Gastrocnemius medialis (tissue), 4 donors: ENCODE data around the gene MISP3. TPM values are rescaled to one million over a fixed set of nuclear protein-coding genes. Genes with fewer than 3 reads are reported as not detected.

Source experiments
- ATAC-seq, 2 donors: fragments of 150-250 bp; one replicate each; pipeline ENCODE4 v1.9.1; 2016
- DNase-seq, 2 donors: peaks; one replicate each; pipeline ENCODE4 v3.0.0-alpha.2; 2019
- H3K27ac ChIP-seq, 4 donors: fragments of 200-600 bp; sonication (generic); 1 replicate in 1 of 4; 2 replicates in 3 of 4; pipeline ENCODE4 v1.5.1; 2016 to 2018; ENCODE audit warnings: mild to moderate bottlenecking in 2 of 4, moderate library complexity in 1 of 4
- H3K27me3 ChIP-seq, 3 donors: fragments of 200-600 bp; sonication (generic) in 2 of 3; 1 replicate in 1 of 3; 2 replicates in 2 of 3; pipeline versions ENCODE4 v1.5.1 to v1.6.0; 2016 to 2019; ENCODE audit warnings: mild to moderate bottlenecking in 1 of 3, moderate library complexity in 1 of 3
- H3K36me3 ChIP-seq, 2 donors: fragments of 200-600 bp; sonication (generic) in 1 of 2; one replicate each; pipeline ENCODE4 v1.5.1; 2017 to 2018
- H3K4me1 ChIP-seq, 2 donors: fragments of 200-600 bp; sonication (generic) in 1 of 2; one replicate each; pipeline ENCODE4 v1.5.1; 2016 to 2017; ENCODE audit warnings: mild to moderate bottlenecking in 2 of 2
- H3K4me3 ChIP-seq, 4 donors: fragments of 200-600 bp; sonication (generic) in 3 of 4; 1 replicate in 1 of 4; 2 replicates in 3 of 4; pipeline ENCODE4 v1.5.1; 2016 to 2019; ENCODE audit warnings: mild to moderate bottlenecking in 2 of 4
- H3K9me3 ChIP-seq, 3 donors: fragments of 200-600 bp; sonication (generic) in 2 of 3; 1 replicate in 1 of 3; 2 replicates in 2 of 3; pipeline ENCODE4 v1.5.1; 2016 to 2019
- POLR2A ChIP-seq, 2 donors: fragments of 450-650 bp; IDR thresholded peaks; one replicate each; pipeline ENCODE4 v1.6.1; 2017; ENCODE audit warnings: antibody characterized with exemption in 2 of 2, mild to moderate bottlenecking in 2 of 2, moderate library complexity in 2 of 2
- in situ Hi-C, 4 donors: fragments of 200-750 bp; cut with MboI; loops; one replicate each; pipeline versions ENCODE4 v1.15.0 to v1.8.0; 2017; ENCODE audit warnings: low sequenced_read_pairs in 4 of 4
- intact Hi-C: fragments of 100-400 bp; cut with DNase I; formaldehyde crosslinking; loops from one replicate; pipeline ENCODE4 v1.15.1; 2023; ENCODE audit warnings: low total_unique reads
- total RNA-seq, 4 donors: library from RNA; depleted of rRNA; stranded (reverse); fragments of >200 nt; gene quantifications; one replicate each; pipeline versions ENCODE4 v1.1.0 to v1.2.3, GENCODE V29; 2016
- TF ChIP-seq, protein P1 (sequence below), 5 experiments: fragments of 450-650 bp in 3 of 5; fragments of 200-600 bp in 2 of 5; sonication (generic) in 2 of 5; IDR thresholded peaks in 4 of 5; conservative IDR thresholded peaks in 1 of 5; 1 replicate in 4 of 5; 2 replicates in 1 of 5; pipeline ENCODE4 v1.5.1; 2016 to 2019; ENCODE audit warnings: antibody characterized with exemption in 5 of 5, mild to moderate bottlenecking in 3 of 5, moderate library complexity in 3 of 5

The MISP3 gene
- total RNA-seq, 4 donors from 2014 or later: 1.8 to 8.0 (median 5.7) TPM

DNA sequence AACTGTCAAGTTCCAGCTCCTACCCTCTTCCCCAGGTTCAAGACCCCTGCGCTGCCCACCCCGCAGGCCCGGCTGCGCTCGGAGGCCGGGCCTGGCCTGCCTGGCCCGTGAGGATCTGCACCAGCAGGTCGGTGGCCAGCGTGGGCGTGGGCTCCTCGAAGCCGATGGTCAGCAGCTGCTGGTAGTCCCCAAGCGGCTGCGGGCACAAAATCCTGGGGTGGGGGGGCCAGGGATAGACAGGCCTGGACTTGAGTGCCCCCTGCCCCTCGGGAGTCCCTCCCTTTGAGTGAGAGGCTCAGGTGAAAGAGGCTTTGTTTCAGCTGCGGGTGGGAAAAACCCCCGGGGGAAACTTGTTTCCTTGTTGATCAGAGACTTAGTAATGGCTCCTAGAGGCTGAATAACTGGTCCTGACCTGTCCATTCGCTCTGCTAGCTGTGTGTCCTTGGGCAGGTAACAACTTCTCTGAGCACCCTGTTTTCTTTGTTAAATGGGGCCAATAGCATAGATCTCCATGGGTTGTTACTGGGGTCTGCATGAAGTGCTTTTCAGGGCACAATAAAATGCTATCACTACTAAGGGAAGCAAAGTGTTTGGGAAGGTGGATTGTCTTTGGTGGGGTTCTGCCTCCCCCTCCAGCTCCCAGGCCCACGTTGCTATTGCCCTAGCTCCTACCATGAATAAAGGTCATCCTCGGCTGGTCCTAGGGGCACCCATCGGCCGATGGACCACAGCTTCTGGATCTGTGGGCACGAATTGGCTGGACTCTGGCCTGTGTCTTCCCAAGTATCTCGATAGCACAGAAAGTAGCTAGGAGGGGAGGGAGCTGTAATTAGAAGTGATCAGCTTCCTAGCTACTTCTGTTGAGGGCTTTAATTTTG, 9.4 kb downstream of the MISP3 start:
- TF ChIP-seq, protein P1, sequence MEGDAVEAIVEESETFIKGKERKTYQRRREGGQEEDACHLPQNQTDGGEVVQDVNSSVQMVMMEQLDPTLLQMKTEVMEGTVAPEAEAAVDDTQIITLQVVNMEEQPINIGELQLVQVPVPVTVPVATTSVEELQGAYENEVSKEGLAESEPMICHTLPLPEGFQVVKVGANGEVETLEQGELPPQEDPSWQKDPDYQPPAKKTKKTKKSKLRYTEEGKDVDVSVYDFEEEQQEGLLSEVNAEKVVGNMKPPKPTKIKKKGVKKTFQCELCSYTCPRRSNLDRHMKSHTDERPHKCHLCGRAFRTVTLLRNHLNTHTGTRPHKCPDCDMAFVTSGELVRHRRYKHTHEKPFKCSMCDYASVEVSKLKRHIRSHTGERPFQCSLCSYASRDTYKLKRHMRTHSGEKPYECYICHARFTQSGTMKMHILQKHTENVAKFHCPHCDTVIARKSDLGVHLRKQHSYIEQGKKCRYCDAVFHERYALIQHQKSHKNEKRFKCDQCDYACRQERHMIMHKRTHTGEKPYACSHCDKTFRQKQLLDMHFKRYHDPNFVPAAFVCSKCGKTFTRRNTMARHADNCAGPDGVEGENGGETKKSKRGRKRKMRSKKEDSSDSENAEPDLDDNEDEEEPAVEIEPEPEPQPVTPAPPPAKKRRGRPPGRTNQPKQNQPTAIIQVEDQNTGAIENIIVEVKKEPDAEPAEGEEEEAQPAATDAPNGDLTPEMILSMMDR (IDR thresholded peaks at IDR 0.05 in 4 of 5, conservative IDR thresholded peaks at IDR 0.05 in 1 of 5): no peak
- no peak for TF ChIP-seq POLR2A (IDR thresholded peaks at IDR 0.05)
- no peaks in the 10 kb centered on the region for H3K36me3 ChIP-seq
- intact Hi-C loops (loop anchor here (2.0 kb wide), 1 partner anchor 55 kb away; the partner anchor contains the start of gene ASF1B), in situ Hi-C loops (loop anchor here in 2 of 4 donors (5.0 to 10.0 kb wide), 2 partner anchors 35 to 297 kb away; partner anchors contain the start of gene PRKACA (in 1 of the 2))
- peak overlapping the region; percentile 62 to 97 (median 93) for H3K4me3 ChIP-seq
- ATAC-seq (peak in 1 of 2 donors; percentile 32), DNase-seq (no peak)
- H3K9me3 ChIP-seq: no peaks in the 10 kb centered on the region
- no peaks in the 10 kb centered on the region for H3K27me3 ChIP-seq
- peak overlapping the region; percentile 80 to 98 (median 94) for H3K27ac ChIP-seq
- peaks cover 17 to 18% of the 10 kb centered on the region in 2 donors for H3K4me1 ChIP-seq

DNA sequence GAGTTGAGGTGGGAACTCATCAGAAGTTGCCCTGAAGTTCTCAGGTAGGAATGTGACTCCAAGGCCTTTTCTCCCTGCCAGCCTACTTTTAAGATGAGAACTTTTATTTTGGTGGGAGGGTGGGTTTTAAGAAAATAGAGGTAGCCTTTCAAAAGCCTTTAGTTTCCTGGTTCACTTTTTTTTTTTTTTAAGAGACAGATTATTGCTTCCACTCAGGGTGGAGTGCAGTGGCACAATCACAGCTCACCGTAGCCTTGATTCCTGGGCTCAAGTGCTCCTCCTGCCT, 10.0 kb downstream of the MISP3 start:
- Histone ChIP-seq H3K27me3 (no peaks in the 10 kb centered on the region), H3K4me3 (peak overlapping the region in 3 of 4 donors; percentile 93 to 97 (median 93)), H3K4me1 (peaks cover 17 to 18% of the 10 kb centered on the region in 2 donors), H3K27ac (peak overlapping the region in 3 of 4 donors; percentile 91 to 98 (median 97)), H3K36me3 (peaks cover 0 to under 1% of the 10 kb centered on the region in 2 donors), H3K9me3 (no peaks in the 10 kb centered on the region)
- TF ChIP-seq, protein P1 (IDR thresholded peaks at IDR 0.05 in 4 of 5, conservative IDR thresholded peaks at IDR 0.05 in 1 of 5): no peak
- no peak for TF ChIP-seq POLR2A (IDR thresholded peaks at IDR 0.05)
- ATAC-seq (no peak), DNase-seq (no peak)
- intact Hi-C loops: no loop called here
- in situ Hi-C loops: loop anchor here in 2 of 4 donors (5.0 to 10.0 kb wide), 2 partner anchors 35 to 298 kb away; partner anchors contain the start of gene PRKACA (in 1 of the 2)

DNA sequence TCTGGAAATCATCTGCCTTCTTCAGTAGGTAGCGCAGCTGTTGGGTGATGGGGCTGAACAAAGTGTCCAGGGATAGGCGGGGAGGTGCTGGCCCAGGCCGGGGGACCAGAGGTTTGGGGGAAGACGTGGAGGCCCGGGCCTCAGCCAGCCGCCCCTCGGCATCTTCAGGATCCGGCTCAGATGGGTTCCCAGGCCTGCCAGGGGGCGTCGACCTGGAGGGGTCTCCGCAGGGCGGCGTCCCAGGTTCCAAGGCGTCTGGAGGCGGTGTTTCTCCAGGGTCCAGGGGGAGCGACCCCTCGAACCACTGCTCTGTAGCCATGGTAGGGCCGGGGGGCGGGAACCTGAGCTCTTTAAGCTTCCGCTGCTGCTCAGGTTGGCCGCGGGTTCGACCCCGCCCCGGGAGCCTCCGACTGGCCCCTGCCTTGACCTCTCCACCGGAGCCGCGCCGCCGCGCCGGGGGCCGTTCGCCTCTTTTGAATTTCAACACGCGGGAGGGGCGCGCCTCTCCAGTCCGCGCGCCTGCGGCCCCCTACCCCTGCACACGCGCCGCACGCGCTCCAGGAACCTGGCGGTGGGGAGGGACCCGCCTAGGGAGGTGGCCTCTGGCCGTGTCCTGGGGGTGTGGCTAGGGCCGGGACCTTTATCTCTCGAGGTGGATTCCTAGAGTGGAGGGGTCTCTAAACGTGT, 12.9 kb downstream of the MISP3 start, which contains the start of gene C19orf67:
Gene C19orf67 (minus strand): TSS at position 475 of the 687 bp plus-strand sequence. CDS start 156 bp downstream, at position 319.
- ATAC-seq: no peak
- H3K27ac ChIP-seq: no peak within 1 kb of the TSS
- H3K36me3 ChIP-seq: peaks cover 0 to 13% of the 10 kb centered on the region in 2 donors
- no peak for DNase-seq
- H3K4me3 ChIP-seq: no peak within 1 kb of the TSS
- H3K9me3 ChIP-seq: no peaks in the 10 kb centered on the region
- H3K4me1 ChIP-seq: peaks cover 14 to 17% of the 10 kb centered on the region in 2 donors
- TF ChIP-seq POLR2A (IDR thresholded peaks at IDR 0.05): no peak
- TF ChIP-seq, protein P1 (IDR thresholded peaks at IDR 0.05 in 4 of 5, conservative IDR thresholded peaks at IDR 0.05 in 1 of 5): no peak
- H3K27me3 ChIP-seq: no peaks in the 10 kb centered on the region
- intact Hi-C loops: no loop called here
- in situ Hi-C loops: loop anchor here in 1 of 4 donors (10.0 kb wide), 1 partner anchor 301 kb away; no protein-coding TSS in a partner anchor

DNA sequence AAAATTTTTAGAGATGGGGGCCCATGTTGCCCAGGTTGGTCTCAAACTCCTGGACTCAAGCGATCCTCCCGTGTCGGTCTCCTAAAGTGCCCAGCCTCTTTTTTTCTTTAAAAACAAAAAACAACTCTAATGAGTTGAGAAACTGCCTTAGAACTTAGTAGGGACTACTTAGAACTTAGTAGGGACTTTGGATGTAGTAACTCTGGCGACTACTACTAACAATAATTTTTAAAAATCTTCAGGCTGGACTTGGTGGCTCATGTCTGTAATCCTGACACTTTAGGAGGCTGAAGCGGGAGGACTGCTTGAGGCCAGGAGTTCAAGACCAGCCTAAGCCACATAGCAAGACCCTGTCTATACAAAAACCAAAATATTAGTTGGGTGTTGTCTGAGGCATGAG, 13.5 kb downstream of the MISP3 start:
- ATAC-seq (no peak), DNase-seq (no peak)
- in situ Hi-C loops (loop anchor here in 1 of 4 donors (10.0 kb wide), 1 partner anchor 301 kb away; no protein-coding TSS in a partner anchor), intact Hi-C loops (no loop called here)
- TF ChIP-seq, protein P1 (IDR thresholded peaks at IDR 0.05 in 4 of 5, conservative IDR thresholded peaks at IDR 0.05 in 1 of 5): no peak
- TF ChIP-seq POLR2A (IDR thresholded peaks at IDR 0.05): no peak
- no peaks in the 10 kb centered on the region for H3K9me3 ChIP-seq
- no peak overlapping the region for H3K27ac ChIP-seq
- peaks cover 12 to 14% of the 10 kb centered on the region in 2 donors for H3K4me1 ChIP-seq
- peaks cover 0 to 13% of the 10 kb centered on the region in 2 donors for H3K36me3 ChIP-seq
- H3K27me3 ChIP-seq: no peaks in the 10 kb centered on the region
- no peak overlapping the region for H3K4me3 ChIP-seq
